ENCODE measurements around the gene SIRT5. TPM values are rescaled to one million over a fixed set of nuclear protein-coding genes. Genes with fewer than 3 reads are reported as not detected.

Gene SIRT5
- total RNA-seq, 1 donor from 2014 or later = 58.0 TPM

GRCh38 chr6:13541496-13541895 lies 32.9 kb upstream of the SIRT5 start:
- no peak overlapping the region for H3K4me3 ChIP-seq
- H3K9me3 ChIP-seq (replicated peaks) = no peaks in the 10 kb centered on the region
- H3K4me1 ChIP-seq = peaks cover 16% of the 10 kb centered on the region
- no peaks in the 10 kb centered on the region for H3K36me3 ChIP-seq
- intact Hi-C loops (cut with micrococcal nuclease) = no loop called here
- no peak overlapping the region for H3K27ac ChIP-seq (replicated peaks)
- TF ChIP-seq CTCF (IDR thresholded peaks at IDR 0.05; ENCODE audit: borderline replicate concordance) = no peak
- DNase-seq = no peak
- H3K27me3 ChIP-seq (ENCODE audit: low read depth) = no peaks in the 10 kb centered on the region

- Histone ChIP-seq H3K36me3 (no peaks in the 10 kb centered on the region), H3K4me1 (no peaks in the 10 kb centered on the region), H3K9me3 (replicated peaks) (no peaks in the 10 kb centered on the region), H3K4me3 (no peak overlapping the region), H3K27ac (replicated peaks) (no peak overlapping the region), H3K27me3 (ENCODE audit: low read depth) (no peaks in the 10 kb centered on the region)
- no peak for TF ChIP-seq CTCF (IDR thresholded peaks at IDR 0.05; ENCODE audit: borderline replicate concordance)
- intact Hi-C loops (cut with micrococcal nuclease) = no loop called here
- DNase-seq = no peak
Measured at GRCh38 chr6:13544454-13545186, 29.8 kb upstream of the SIRT5 start.

GRCh38 chr6:13545885-13546284 lies 28.5 kb upstream of the SIRT5 start:
- Histone ChIP-seq H3K4me1 (no peaks in the 10 kb centered on the region), H3K27ac (replicated peaks) (no peak overlapping the region), H3K4me3 (no peak overlapping the region), H3K9me3 (replicated peaks) (no peaks in the 10 kb centered on the region), H3K27me3 (ENCODE audit: low read depth) (no peaks in the 10 kb centered on the region), H3K36me3 (no peaks in the 10 kb centered on the region)
- TF ChIP-seq CTCF (IDR thresholded peaks at IDR 0.05; ENCODE audit: borderline replicate concordance) = no peak
- DNase-seq = no peak
- intact Hi-C loops (cut with micrococcal nuclease) = no loop called here

- Histone ChIP-seq H3K27me3 (ENCODE audit: low read depth) (no peaks in the 10 kb centered on the region), H3K36me3 (no peaks in the 10 kb centered on the region), H3K4me1 (no peaks in the 10 kb centered on the region), H3K9me3 (replicated peaks) (no peaks in the 10 kb centered on the region), H3K4me3 (no peak overlapping the region), H3K27ac (replicated peaks) (no peak overlapping the region)
- TF ChIP-seq CTCF (IDR thresholded peaks at IDR 0.05; ENCODE audit: borderline replicate concordance) = no peak
- no peak for DNase-seq
- intact Hi-C loops (cut with micrococcal nuclease) = no loop called here
Measured at GRCh38 chr6:13548500-13549210, 25.7 kb upstream of the SIRT5 start.

- Histone ChIP-seq H3K4me3 (no peak overlapping the region), H3K4me1 (peaks cover 15% of the 10 kb centered on the region), H3K27ac (replicated peaks) (no peak overlapping the region), H3K27me3 (ENCODE audit: low read depth) (no peaks in the 10 kb centered on the region), H3K36me3 (no peaks in the 10 kb centered on the region), H3K9me3 (replicated peaks) (no peaks in the 10 kb centered on the region)
- TF ChIP-seq CTCF (IDR thresholded peaks at IDR 0.05; ENCODE audit: borderline replicate concordance) = no peak
- DNase-seq = no peak
- intact Hi-C loops (cut with micrococcal nuclease) = no loop called here
Measured at GRCh38 chr6:13550656-13551055, 23.7 kb upstream of the SIRT5 start.

All from left ventricle myocardium inferior (tissue), 1 donor.